CD4-positive, alpha-beta T cell treated with Interleukin-4 for 1 hour (primary cell): ENCODE data around the gene NCR3LG1.
A peak's percentile ranks its signal among the peaks of the same experiment; 100 is the strongest.

Experiments
- DNase-seq, 2 donors: peaks; one replicate each; pipeline ENCODE4 v3.0.0-alpha.2; 2020 to 2022

Gene NCR3LG1

GRCh38 chr11:17375547-17375946 is 23.9 kb downstream of the NCR3LG1 start:
- no peak for DNase-seq

DNA sequence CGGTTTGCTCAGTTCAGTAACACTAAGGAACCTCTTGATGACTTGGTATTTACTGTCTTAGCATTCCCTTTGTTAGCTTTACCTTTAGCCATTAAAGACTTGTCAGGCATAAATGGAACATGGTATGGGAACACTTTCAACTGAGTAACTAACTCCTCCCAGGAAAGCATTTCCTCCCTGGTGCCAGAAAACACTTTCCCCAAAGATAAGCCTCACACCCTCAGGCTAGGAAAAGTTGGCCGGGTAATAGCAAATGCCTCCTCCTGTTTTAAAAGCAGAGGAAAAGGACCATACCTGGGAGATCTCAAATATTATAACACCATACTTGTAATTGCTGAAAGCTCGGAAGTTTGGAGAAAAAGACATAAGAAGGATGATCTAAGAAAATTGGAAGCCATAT is 24.9 kb downstream of the NCR3LG1 start:
- no peak for DNase-seq

GRCh38 chr11:17378655-17379054 is 27.1 kb downstream of the NCR3LG1 start:
- DNase-seq: no peak

GRCh38 chr11:17379383-17380180 is 28.0 kb downstream of the NCR3LG1 start:
- DNase-seq: no peak

DNA sequence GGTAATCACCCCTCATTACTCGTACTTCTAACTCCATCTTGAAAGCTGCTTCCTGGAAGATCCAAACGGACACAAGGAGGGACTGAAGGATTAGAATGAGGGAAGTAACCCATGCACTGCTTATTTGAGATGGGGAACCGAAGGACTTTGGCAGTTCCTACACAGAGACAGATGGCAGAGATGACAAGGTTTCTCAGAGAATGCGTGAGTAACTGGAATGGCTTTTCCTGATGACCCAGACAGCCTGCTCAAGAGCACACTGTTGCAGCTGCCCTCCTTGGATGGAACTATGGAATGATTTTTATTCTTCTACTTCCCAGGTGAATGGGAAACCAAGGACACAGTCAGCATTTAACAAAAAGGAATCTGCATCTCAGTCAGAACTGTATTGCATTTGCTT is 29.6 kb downstream of the NCR3LG1 start:
- no peak for DNase-seq

DNA sequence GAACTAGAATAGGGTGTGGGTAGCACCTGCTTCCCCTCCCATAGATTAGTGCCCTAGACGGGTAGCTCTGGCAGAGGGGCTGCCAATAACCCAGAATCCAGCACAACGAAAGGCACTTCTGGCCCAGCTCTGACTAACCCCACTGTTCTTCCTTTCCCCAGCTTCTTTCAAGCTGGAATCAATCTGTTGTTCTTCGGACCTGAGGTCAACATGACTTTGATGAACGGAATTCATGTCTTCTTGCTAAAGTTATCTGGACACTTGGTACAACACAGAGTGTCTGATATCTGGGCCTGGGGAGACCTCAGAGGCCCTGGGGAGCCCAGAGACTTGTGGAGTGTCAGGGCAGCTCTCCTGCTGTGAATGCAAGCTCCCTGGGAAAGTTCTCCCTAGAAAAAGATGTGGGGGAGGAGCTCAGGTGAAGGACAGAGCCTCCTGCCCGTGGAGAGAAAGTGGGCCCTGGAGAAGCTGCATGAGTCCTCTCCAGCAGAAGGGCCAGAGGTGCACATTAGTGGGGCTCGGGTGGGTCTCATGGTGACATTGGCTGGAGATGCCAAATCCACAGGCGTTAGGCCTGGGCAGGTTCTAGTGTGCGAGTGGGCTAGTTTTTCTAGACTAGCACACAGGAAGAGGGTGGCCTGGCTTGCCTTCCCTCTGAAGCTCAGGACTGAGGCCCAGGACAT is 30.6 kb downstream of the NCR3LG1 start:
- no peak for DNase-seq

GRCh38 chr11:17383461-17383860 is 31.9 kb downstream of the NCR3LG1 start:
- peak in 1 of 2 donors; percentile 37 for DNase-seq

- peak; percentile 75 to 79 for DNase-seq
Observed at GRCh38 chr11:17384002-17384511, 32.5 kb downstream of the NCR3LG1 start.

DNA sequence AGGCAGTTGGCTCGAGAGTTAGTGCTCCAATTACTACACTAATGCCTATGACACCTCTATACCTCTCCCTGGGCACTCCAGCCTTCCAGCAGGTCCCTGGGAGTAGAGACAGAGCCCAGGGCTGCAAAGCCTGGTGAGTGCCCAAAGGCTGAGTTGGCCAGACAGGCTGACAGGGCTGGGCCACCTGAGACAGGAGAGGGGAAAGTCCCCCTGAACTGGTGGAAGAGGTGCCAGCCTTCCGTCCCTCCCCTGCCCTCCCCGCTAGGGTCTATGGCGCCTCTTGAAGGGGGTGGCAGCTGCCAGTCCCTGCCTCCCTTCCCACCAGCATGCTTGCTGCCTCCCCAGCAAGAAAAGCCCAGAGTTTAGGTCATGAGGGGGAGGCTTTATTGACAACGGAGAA is 33.9 kb downstream of the NCR3LG1 start:
- no peak for DNase-seq

DNA sequence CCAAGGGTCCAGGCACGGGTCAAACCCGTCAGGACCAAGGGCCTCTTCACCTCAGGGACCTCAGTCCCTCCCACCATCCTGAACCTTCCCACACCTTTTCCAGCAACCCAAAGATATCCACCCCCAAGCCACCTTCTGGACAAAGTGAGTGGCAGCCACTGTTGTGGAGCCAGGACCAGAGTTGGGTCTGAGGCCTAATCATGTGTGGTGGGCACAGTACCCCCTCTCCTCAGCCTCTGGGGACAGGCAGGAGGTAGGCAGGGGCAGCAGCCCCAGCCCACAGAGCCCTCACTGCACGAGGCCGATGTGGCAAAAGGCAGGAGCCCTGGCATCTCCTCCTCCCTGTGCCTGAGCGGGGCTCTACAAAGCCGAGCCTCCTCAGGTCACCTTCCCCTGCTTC is 34.3 kb downstream of the NCR3LG1 start:
- no peak for DNase-seq

- peak; percentile 27 to 31 for DNase-seq
Observed at GRCh38 chr11:17386331-17387084, 34.9 kb downstream of the NCR3LG1 start.

DNA sequence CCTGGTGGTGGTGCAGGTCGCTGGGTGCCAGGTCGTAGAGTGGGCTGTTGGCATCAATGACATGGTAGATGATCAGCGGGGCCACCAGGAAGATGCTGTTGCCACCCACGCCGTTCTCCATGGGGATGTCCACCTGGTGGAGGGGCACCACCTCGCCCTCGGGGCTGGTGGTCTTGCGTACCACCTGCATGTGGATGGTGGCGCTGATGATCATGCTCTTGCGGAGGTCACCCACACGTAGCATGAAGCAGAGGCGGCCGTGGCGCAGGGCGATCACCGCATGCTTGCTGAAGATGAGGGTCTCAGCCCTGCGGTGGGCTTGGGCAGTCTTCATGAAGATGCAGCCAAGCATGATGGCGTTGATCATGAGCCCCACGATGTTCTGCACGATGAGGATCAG is 35.7 kb downstream of the NCR3LG1 start:
- no peak for DNase-seq

GRCh38 chr11:17387811-17388210 is 36.2 kb downstream of the NCR3LG1 start:
- DNase-seq: no peak

GRCh38 chr11:17388609-17389210 is 37.1 kb downstream of the NCR3LG1 start, which contains the start of gene KCNJ11:
TSS of gene KCNJ11 (minus strand) at chr11:17388659. CDS start at chr11:17388091, 568 bp downstream.
- DNase-seq: no peak

DNA sequence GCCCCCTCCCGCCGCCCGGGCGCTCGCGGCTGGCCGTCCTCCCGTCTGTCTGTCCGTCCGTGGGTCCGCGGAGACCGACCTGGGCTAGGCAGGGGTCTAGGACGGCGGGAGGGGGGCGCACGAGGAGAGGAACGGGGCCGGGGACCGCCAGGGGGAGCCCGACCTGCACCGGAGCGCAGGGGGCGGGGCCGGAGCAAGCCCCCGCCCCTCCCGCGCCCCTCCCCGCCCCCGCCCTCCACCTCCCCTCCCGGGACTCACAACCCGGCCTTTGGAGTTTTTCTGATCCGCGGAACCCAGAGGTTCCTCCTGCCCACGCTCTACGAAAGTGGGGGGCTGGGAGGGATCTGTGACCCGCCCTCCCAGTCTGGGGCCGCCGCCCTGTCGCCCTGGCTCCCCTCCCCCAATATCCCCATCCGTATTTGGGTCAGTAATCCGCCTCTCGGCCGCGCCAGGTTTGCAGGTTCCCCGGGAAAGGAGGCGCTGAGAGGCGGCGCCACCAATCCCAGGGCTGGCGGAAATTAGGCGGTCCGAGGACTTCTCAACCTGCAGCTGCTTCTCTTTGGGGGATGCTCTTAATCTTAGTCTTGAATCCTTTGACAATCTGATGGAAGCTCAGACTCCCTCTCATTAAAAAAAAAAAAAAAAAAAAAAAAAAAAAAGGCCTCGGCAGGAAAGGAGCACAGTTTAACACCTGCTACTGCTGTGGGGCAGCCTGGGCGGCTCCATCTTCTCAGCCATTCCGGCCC is 37.8 kb downstream of the NCR3LG1 start:
- peak; percentile 76 to 82 for DNase-seq

DNA sequence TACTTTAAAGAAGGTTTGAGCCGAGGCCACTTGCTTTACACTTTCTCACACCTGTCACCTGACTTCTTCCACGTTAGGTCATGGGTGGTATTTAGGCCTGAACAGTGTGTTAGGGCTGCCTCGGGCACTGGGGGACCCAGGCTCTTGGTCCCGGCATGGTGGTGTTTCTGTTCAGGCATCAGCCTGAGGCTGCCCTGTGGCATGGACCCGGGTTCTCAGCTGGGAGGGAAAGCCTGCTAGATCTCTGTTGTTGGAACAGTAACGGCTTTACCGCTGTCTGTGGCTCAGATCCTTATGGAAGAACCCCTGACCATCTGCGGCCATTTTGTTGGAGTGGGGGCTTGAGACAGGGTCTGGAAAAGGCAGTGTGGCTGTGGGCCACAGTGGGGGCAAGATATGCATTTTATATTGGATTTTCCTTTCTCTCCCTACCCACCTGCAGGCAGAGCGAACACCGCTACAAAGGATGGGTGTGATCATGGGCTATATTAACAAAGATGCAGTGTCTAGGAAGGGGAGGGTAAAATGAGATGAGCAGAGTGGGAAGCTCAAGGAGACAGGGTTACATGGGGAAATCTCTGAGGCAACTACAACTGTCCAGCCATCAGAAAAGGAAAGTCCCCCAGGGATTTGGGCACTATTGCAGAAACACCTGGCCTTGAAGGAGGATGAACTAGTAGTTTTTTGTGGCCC is 38.5 kb downstream of the NCR3LG1 start:
- peak in 1 of 2 donors; percentile 14 for DNase-seq

DNA sequence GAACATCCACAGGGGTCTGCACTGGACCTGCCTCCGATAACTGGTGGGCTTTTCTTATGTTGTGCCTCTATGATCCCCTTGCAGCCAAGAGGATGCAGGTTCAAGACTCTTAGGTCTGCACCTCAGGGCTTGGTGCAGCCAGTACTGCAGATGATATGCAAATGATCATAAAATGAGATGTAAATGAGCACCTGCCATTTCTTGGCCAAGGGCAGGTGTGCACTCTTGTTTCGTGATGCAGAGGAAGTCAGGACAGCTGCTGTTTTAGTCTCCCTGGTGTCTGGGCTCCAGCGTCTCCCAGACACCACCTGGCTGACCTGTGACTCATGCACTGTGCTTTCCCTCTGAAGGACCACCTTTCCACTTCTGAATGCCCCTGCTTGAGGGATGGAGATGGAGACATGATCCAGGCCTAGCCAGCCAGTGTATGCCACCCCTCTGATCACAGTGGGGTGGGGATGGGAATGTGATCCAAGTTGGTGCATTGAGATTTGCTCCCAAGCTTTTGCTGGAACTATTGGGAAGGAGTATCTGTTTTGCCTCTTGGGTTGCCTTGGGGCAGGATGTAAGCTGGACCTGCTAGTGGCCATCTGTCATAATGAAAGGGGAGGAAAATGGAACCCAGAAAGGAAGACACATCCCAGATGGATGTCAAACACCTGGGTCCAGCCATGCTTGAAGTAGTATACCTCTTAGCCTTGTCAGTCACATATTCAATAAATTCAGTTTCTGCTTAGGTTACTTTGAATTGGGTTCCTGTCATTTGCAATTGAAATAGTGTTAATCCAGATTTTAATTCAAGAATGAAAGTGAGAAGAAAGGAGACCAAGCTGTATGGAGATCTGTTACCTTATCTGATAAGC is 40.1 kb downstream of the NCR3LG1 start:
- DNase-seq: no peak

DNA sequence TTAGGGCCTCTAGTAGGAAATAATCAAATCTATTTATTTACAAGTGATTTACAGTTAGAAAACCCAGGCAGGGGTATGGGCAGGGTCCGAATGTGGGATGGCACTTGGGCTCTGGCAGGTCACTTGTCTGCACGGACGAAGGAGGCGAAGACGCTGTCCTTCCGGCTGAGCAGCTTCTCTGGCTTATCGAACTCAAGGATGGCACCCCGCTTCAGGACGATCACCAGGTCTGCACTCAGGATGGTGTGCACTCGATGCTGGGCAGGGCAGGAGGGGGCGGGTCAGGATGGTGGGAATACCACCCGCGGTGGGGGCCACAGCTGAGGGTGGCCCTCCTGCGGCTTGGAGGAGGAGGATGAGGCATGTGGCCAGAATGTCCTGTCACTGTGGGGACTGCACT is 41.3 kb downstream of the NCR3LG1 start:
- no peak for DNase-seq

- DNase-seq: no peak
Observed at GRCh38 chr11:17393472-17393871, 41.9 kb downstream of the NCR3LG1 start.

DNA sequence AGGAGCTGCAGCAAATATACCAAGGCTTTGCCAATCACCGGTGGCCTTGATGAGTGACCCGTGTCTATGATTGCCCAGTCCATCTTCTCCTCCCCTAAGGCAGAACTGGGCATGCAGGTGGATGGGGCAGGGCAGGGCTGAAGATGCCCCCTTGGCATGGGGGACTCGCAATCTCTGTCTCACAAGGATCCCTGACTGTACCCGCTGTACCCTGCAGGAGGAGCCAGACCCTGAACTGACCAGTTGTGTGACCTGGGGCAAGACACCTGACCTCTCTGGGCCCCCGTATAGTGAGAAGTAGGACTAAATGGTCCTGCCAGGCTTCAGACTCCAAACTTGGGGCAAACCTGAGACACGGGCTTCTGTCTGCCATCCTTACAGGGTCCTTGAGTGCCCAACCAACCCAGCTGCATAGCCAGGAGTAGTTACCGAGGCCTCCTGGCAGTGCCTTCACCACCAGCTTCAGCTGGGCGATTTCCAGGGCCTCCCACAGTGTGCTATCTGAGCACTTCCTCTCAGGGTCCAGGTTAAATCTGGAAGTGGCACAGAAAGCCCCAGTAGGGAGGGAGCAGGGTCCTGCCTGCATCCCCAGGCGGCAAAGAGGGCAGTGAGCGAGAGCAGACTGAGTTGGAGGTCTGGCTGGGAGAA is 43.3 kb downstream of the NCR3LG1 start:
- DNase-seq: no peak
